K562 (cell line): ENCODE measurements around the gene TGFB2. TPM values are rescaled to one million over a fixed set of nuclear protein-coding genes. Genes with fewer than 3 reads are reported as not detected.

Experiments
- ATF3 ChIP-seq, 2 experiments: fragments of 450-650 bp in 1 of 2; sonication (generic) in 1 of 2; formaldehyde crosslinking in 1 of 2; IDR thresholded peaks in 1 of 2; conservative IDR thresholded peaks in 1 of 2; 2 replicates each; pipeline versions ENCODE4 v1.6.1 to v1.8.1; 2016 to 2023; ENCODE audit warnings: mild to moderate bottlenecking in 2 of 2, moderate library complexity in 2 of 2, inconsistent platforms in 1 of 2, missing genetic modification reagents in 1 of 2
- BCOR ChIP-seq: fragments of 450-650 bp; IDR thresholded peaks from 2 replicates; pipeline ENCODE4 v1.6.1; 2016
- BMI1 ChIP-seq: fragments of 150-350 bp; IDR thresholded peaks from 2 replicates; pipeline ENCODE4 v1.6.1; 2014; ENCODE audit warnings: low read length
- BRCA1 ChIP-seq, 2 experiments: fragments of 450-650 bp in 1 of 2; sonication (generic) in 1 of 2; formaldehyde crosslinking in 1 of 2; IDR thresholded peaks; 2 replicates each; pipeline versions ENCODE4 v1.5.0 to v1.6.1; 2017 to 2020; ENCODE audit warnings: mild to moderate bottlenecking in 1 of 2, missing genetic modification reagents in 1 of 2
- CHD4 ChIP-seq: fragments of 200-600 bp; sonication (generic); IDR thresholded peaks from 3 replicates; pipeline ENCODE4 v1.6.1; 2012; ENCODE audit warnings: low read depth, mild to moderate bottlenecking, mixed read lengths, low read length, inconsistent platforms; ENCODE audit not compliant: insufficient read depth, insufficient replicate concordance, poor library complexity, severe bottlenecking
- ELF2 ChIP-seq: fragments of 250-450 bp; sonication (Bioruptor Pico); IDR thresholded peaks from 2 replicates; pipeline ENCODE4 v1.5.0; 2021; ENCODE audit warnings: mild to moderate bottlenecking
- FOSL1 ChIP-seq: fragments of 200-800 bp; sonication (Bioruptor generic); conservative IDR thresholded peaks from 2 replicates; pipeline ENCODE4 v1.6.1; 2016; ENCODE audit warnings: missing genetic modification characterization, missing compliant biosample characterization
- FOXM1 ChIP-seq, 2 experiments: fragments of 450-650 bp in 1 of 2; sonication (generic) in 1 of 2; formaldehyde crosslinking in 1 of 2; IDR thresholded peaks; 2 replicates each; pipeline versions ENCODE4 v1.6.1 to v1.9.0; 2017 to 2022; ENCODE audit warnings: low read depth in 2 of 2, mild to moderate bottlenecking in 2 of 2, missing genetic modification reagents in 1 of 2, moderate library complexity in 1 of 2
- KLF6 ChIP-seq: fragments of 250-450 bp; sonication (Bioruptor Pico); IDR thresholded peaks from 2 replicates; pipeline ENCODE4 v1.4.0; 2020; ENCODE audit warnings: mild to moderate bottlenecking, moderate library complexity, borderline replicate concordance
- MTF1 ChIP-seq: fragments of 250-450 bp; sonication (Bioruptor Pico); IDR thresholded peaks from 2 replicates; pipeline ENCODE4 v1.9.0; 2021; ENCODE audit warnings: moderate library complexity, mild to moderate bottlenecking, inconsistent platforms, borderline replicate concordance
- NFIX ChIP-seq: fragments of 250-450 bp; sonication (Bioruptor Pico); IDR thresholded peaks from 2 replicates; pipeline ENCODE4 v1.4.0; 2020; ENCODE audit warnings: low read depth, mild to moderate bottlenecking, moderate library complexity
- SIN3B ChIP-seq: fragments of 450-650 bp; IDR thresholded peaks from 2 replicates; pipeline ENCODE4 v1.6.1; 2017; ENCODE audit warnings: low read depth, mild to moderate bottlenecking, moderate library complexity
- SNIP1 ChIP-seq: fragments of 450-650 bp; IDR thresholded peaks from 2 replicates; pipeline ENCODE4 v1.7.1; 2017; ENCODE audit warnings: low read depth, mild to moderate bottlenecking
- SPI1 ChIP-seq: IDR thresholded peaks from 2 replicates; pipeline ENCODE4 v1.6.1; 2011; ENCODE audit warnings: low read depth, low read length, control low read depth, borderline replicate concordance
- TAF9B ChIP-seq: fragments of 450-650 bp; IDR thresholded peaks from 2 replicates; pipeline ENCODE4 v1.6.1; 2018; ENCODE audit warnings: mild to moderate bottlenecking; ENCODE audit not compliant: partially characterized antibody
- U2AF2 ChIP-seq: fragments of 200-400 bp; formaldehyde crosslinking; optimal IDR thresholded peaks from 2 replicates; pipeline ENCODE3; 2017; ENCODE audit warnings: low read depth, mild to moderate bottlenecking, low read length
- ZBTB34 ChIP-seq: fragments of 250-450 bp; sonication (Bioruptor Pico); IDR thresholded peaks from 2 replicates; pipeline ENCODE4 v1.8.0; 2021; ENCODE audit warnings: mild to moderate bottlenecking, moderate library complexity
- ZNF766 ChIP-seq: fragments of 200-800 bp; sonication (Bioruptor generic); conservative IDR thresholded peaks from 2 replicates; pipeline ENCODE4 v1.6.1; 2016; ENCODE audit warnings: missing genetic modification characterization, missing compliant biosample characterization
- polyA plus RNA-seq, 8 experiments: library from polyadenylated mRNA; depleted of rRNA in 4 of 8; stranded (reverse) in 5 of 8; unstranded in 3 of 8; fragments of >200 nt; fragmentation: Nextera tagmentation in 2 of 8; fragmentation: Illumina TruSeq in 1 of 8; extraction: Ambion mirVana in 2 of 8; extraction: Trizol in 1 of 8; gene quantifications; 2 replicates each; pipeline versions ENCODE4 v1.2.1 to v1.2.3, GENCODE V29; 2011 to 2014; ENCODE audit warnings: inconsistent platforms in 1 of 8, missing spikeins in 1 of 8
- total RNA-seq, 7 experiments: library from RNA; depleted of rRNA in 6 of 7; stranded (reverse); fragments of >200 nt in 6 of 7; fragmentation: Illumina TruSeq in 2 of 7; extraction: Trizol in 2 of 7; gene quantifications; 2 replicates each; pipeline versions ENCODE4 v1.2.1 to v1.2.3, GENCODE V29; 2011 to 2021; ENCODE audit warnings: low replicate concordance in 1 of 7
- TF ChIP-seq, protein P1 (sequence below): sonication (generic); formaldehyde crosslinking; IDR thresholded peaks from 2 replicates; pipeline ENCODE4 v1.4.0; 2020; ENCODE audit warnings: mild to moderate bottlenecking, missing genetic modification reagents
- TF ChIP-seq, protein P2 (sequence below), 2 experiments: fragments of 150-350 bp in 1 of 2; IDR thresholded peaks; 2 replicates each; pipeline ENCODE4 v1.6.1; 2012 to 2016; ENCODE audit warnings: low read depth in 2 of 2, low read length in 2 of 2, mild to moderate bottlenecking in 1 of 2, moderate library complexity in 1 of 2

TGFB2 gene
- total and polyA plus RNA-seq, 9 of the 15 experiments (the other 6 are each of a cell fraction or from before 2014, with no cell fraction given): 0.03 to 0.41 (median 0.11) TPM; not detected in 3

DNA sequence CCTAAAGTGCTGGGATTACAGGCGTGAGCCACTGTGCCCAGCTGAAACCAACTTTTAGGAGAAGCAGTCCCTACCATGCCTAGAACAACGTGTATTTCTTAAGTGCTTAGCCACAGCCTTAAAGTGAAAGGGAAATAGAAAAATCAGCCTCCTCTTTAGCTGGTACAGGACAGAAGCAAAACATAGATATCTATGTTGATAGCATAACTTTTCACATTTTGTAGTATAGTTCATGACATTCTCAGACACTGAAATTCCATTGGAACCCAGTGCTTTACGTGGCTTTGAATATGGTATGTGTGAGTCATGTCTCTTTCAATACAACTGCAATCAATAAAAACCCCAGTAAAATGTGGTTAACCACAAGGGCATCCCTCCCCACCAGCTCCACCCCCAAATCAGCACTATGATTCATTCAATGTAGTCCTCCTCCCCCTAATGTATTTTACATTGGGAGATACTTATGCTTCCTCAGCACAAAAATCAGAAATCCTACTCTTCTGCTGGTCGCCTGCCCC is 32.1 kb downstream of the TGFB2 start (continued):
- TF ChIP-seq MTF1 (CRISPR knock-in tag) (no peak), BMI1 (no peak), FOXM1 (IDR thresholded peaks at IDR 0.05; ENCODE audit: low read depth) (no peak), FOXM1 (CRISPR knock-in tag; IDR thresholded peaks at IDR 0.05; ENCODE audit: low read depth) (no peak), ZNF766 (no peak), SIN3B (no peak), CHD4 (no peak), BRCA1 (IDR thresholded peaks at IDR 0.05) (no peak), BRCA1 (CRISPR knock-in tag; IDR thresholded peaks at IDR 0.05) (no peak), FOSL1 (tag) (peak; percentile 68), SNIP1 (no peak), ATF3 (IDR thresholded peaks at IDR 0.05) (peak; percentile 50; the same call in 1 of the 2 replicates), ATF3 (CRISPR knock-in tag; conservative IDR thresholded peaks at IDR 0.05) (no peak), BCOR (no peak), TAF9B (no peak), KLF6 (CRISPR knock-in tag) (no peak), ZBTB34 (CRISPR knock-in tag) (no peak), NFIX (CRISPR knock-in tag) (no peak), SPI1 (no peak), ELF2 (no peak), U2AF2 (no peak)
- TF ChIP-seq, protein P1, sequence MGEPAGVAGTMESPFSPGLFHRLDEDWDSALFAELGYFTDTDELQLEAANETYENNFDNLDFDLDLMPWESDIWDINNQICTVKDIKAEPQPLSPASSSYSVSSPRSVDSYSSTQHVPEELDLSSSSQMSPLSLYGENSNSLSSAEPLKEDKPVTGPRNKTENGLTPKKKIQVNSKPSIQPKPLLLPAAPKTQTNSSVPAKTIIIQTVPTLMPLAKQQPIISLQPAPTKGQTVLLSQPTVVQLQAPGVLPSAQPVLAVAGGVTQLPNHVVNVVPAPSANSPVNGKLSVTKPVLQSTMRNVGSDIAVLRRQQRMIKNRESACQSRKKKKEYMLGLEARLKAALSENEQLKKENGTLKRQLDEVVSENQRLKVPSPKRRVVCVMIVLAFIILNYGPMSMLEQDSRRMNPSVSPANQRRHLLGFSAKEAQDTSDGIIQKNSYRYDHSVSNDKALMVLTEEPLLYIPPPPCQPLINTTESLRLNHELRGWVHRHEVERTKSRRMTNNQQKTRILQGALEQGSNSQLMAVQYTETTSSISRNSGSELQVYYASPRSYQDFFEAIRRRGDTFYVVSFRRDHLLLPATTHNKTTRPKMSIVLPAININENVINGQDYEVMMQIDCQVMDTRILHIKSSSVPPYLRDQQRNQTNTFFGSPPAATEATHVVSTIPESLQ (CRISPR knock-in tag): no peak
- TF ChIP-seq, protein P2, sequence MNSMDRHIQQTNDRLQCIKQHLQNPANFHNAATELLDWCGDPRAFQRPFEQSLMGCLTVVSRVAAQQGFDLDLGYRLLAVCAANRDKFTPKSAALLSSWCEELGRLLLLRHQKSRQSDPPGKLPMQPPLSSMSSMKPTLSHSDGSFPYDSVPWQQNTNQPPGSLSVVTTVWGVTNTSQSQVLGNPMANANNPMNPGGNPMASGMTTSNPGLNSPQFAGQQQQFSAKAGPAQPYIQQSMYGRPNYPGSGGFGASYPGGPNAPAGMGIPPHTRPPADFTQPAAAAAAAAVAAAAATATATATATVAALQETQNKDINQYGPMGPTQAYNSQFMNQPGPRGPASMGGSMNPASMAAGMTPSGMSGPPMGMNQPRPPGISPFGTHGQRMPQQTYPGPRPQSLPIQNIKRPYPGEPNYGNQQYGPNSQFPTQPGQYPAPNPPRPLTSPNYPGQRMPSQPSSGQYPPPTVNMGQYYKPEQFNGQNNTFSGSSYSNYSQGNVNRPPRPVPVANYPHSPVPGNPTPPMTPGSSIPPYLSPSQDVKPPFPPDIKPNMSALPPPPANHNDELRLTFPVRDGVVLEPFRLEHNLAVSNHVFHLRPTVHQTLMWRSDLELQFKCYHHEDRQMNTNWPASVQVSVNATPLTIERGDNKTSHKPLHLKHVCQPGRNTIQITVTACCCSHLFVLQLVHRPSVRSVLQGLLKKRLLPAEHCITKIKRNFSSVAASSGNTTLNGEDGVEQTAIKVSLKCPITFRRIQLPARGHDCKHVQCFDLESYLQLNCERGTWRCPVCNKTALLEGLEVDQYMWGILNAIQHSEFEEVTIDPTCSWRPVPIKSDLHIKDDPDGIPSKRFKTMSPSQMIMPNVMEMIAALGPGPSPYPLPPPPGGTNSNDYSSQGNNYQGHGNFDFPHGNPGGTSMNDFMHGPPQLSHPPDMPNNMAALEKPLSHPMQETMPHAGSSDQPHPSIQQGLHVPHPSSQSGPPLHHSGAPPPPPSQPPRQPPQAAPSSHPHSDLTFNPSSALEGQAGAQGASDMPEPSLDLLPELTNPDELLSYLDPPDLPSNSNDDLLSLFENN (IDR thresholded peaks at IDR 0.05; ENCODE audit: low read depth in 2 of 2, low read length in 2 of 2): no peak
